HFFc6 (cell line): Measurements from ENCODE around the gene GRXCR2. TPM values are rescaled to one million over a fixed set of nuclear protein-coding genes. Genes with fewer than 3 reads are reported as not detected.
A peak's percentile ranks its signal among the peaks of the same experiment; 100 is the strongest.
"Not testable (repeated sequence)": the region's sequence is repeated elsewhere in the genome, so short reads cannot be mapped to it uniquely, and the experiment has no call there.

Source experiments
- DNase-seq: peaks from one replicate; pipeline ENCODE4 v3.0.0-alpha.2; 2018
- H3K27ac Mint-ChIP-seq: 2 replicates; pipeline ENCODE4 v1.8.0; 2020; ENCODE audit warnings: mild to moderate bottlenecking, mixed read lengths
- H3K27me3 Mint-ChIP-seq: 2 replicates; pipeline ENCODE4 v1.8.0; 2021; ENCODE audit warnings: mild to moderate bottlenecking, moderate library complexity, mixed read lengths; ENCODE audit not compliant: insufficient read depth
- H3K36me3 Mint-ChIP-seq: 2 replicates; pipeline ENCODE4 v1.8.0; 2021; ENCODE audit warnings: low read depth, mixed read lengths
- H3K4me1 Mint-ChIP-seq: 2 replicates; pipeline ENCODE4 v1.8.0; 2020; ENCODE audit warnings: low read depth, mixed read lengths
- H3K4me3 Mint-ChIP-seq: 2 replicates; pipeline ENCODE4 v1.8.0; 2020; ENCODE audit warnings: mild to moderate bottlenecking, moderate library complexity, mixed read lengths
- H3K9me3 Mint-ChIP-seq: 2 replicates; pipeline ENCODE4 v1.8.0; 2020; ENCODE audit warnings: mild to moderate bottlenecking, mixed read lengths
- total RNA-seq, 6 experiments: library from RNA; stranded (reverse); fragmentation: NEBNext Ultra II Directional; extraction: Animal tissue kit (Norgen Biotek cat#: 25700); gene quantifications; 2 replicates in 1 of 6; 3 replicates in 5 of 6; pipeline ENCODE4 v1.2.3, GENCODE V29; 2021
- TF ChIP-seq, protein P1 (sequence below): fragments of 200-600 bp; sonication (generic); IDR thresholded peaks from 2 replicates; pipeline ENCODE4 v1.5.0; 2021; ENCODE audit warnings: antibody characterized with exemption, mild to moderate bottlenecking

The GRXCR2 gene
- total RNA-seq, 6 experiments from 2014 or later, result not detected

DNA sequence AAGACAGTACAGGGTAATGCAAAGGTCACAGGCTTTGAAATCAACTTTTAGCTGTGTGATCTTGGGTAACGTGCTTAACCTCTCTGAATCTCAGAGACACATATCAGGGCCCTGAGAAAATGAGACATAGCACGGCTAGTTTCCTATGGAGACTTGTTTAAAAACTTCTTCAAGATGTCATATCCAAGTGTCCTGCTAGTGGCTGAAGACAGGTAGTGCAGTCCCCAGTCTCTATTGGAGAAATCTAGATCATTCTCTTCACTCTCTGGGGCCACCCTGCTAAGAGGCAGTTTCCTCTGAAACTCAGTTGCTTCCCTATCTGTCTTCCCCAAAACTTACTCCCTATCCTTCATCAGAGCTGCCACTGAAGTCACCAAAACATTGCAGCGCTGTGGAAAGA is 30.3 kb upstream of the GRXCR2 start:
- H3K36me3 Mint-ChIP-seq, result no peaks in the 10 kb centered on the region
- peaks cover 32% of the 10 kb centered on the region for H3K27me3 Mint-ChIP-seq
- no peak overlapping the region for H3K4me3 Mint-ChIP-seq
- no peak for DNase-seq
- H3K9me3 Mint-ChIP-seq, result no peaks in the 10 kb centered on the region; the same call in none of the 2 replicates
- H3K27ac Mint-ChIP-seq, result no peak overlapping the region
- TF ChIP-seq, protein P1, sequence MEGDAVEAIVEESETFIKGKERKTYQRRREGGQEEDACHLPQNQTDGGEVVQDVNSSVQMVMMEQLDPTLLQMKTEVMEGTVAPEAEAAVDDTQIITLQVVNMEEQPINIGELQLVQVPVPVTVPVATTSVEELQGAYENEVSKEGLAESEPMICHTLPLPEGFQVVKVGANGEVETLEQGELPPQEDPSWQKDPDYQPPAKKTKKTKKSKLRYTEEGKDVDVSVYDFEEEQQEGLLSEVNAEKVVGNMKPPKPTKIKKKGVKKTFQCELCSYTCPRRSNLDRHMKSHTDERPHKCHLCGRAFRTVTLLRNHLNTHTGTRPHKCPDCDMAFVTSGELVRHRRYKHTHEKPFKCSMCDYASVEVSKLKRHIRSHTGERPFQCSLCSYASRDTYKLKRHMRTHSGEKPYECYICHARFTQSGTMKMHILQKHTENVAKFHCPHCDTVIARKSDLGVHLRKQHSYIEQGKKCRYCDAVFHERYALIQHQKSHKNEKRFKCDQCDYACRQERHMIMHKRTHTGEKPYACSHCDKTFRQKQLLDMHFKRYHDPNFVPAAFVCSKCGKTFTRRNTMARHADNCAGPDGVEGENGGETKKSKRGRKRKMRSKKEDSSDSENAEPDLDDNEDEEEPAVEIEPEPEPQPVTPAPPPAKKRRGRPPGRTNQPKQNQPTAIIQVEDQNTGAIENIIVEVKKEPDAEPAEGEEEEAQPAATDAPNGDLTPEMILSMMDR, result peak; percentile 71
- peaks cover 18% of the 10 kb centered on the region for H3K4me1 Mint-ChIP-seq

DNA sequence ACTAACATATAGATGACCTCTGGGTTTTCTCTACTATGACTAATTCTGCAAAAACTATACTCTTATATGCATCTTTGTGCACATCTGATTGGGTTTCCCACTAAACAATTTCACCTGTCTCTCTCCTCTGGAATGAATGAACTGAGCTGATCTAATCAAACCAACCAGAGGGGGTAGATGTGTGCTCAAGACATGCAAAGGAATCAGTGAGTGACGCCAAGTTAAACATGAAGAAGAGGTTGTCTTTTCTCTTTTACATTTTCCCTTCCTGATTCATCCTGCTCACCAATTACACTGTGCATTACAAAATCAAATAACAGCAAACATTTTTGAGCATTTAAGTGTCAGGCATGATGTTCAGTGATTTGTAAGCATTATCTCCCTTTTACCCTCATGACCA is 29.6 kb upstream of the GRXCR2 start:
- no peaks in the 10 kb centered on the region for H3K36me3 Mint-ChIP-seq

DNA sequence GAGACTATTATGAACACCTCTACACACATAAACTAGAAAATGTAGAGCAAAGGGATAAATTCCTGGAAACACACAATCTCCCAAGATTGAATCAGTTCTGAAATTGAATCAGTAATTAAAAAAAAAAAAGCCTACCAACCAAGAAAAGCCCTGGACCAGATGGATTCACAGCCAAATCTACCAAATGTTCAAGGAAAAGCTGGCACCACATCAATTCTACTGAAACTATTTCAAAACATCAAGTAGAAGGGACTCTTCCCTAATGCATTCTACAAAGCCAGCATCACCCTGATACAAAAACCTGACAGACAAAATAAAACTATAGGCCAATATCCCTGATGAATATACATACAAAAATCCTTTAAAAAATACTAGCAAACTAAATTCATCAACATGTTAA is 25.4 kb upstream of the GRXCR2 start:
- Mint-ChIP-seq H3K27me3 (peaks cover 15% of the 10 kb centered on the region), H3K4me1 (peaks cover 5% of the 10 kb centered on the region; the same call in 1 of the 2 replicates), H3K9me3 (peaks cover 8% of the 10 kb centered on the region), H3K27ac (no peak overlapping the region), H3K4me3 (no peak overlapping the region), H3K36me3 (no peaks in the 10 kb centered on the region)
- TF ChIP-seq, protein P1, result no peak
- DNase-seq, result no peak

More for the DNA sequence above, 29.6 kb upstream of the GRXCR2 start:
- H3K4me1 Mint-ChIP-seq, result peaks cover 18% of the 10 kb centered on the region
- peaks cover 28% of the 10 kb centered on the region for H3K27me3 Mint-ChIP-seq
- no peaks in the 10 kb centered on the region; the same call in none of the 2 replicates for H3K9me3 Mint-ChIP-seq
- TF ChIP-seq, protein P1, result no peak
- no peak for DNase-seq
- H3K4me3 Mint-ChIP-seq, result no peak overlapping the region
- no peak overlapping the region for H3K27ac Mint-ChIP-seq

DNA sequence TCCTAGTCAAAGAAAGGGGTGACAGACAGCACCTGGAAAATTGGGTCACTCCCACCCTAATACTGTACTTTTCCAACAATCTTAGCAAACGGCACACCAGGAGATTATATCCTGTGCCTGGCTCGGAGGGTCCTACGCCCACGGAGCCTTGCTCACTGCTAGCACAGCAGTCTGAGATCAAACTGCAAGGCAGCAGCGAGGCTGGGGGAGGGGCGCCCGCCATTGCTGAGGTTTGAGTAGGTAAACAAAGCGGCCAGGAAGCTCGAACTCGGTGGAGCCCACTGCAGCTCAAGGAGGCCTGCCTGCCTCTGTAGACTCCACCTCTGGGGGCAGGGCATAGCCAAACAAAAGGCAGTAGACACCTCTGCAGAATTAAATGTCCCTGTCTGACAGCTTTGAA is 18.6 kb upstream of the GRXCR2 start:
- peaks cover 13% of the 10 kb centered on the region for H3K9me3 Mint-ChIP-seq
- not testable (repeated sequence) for H3K4me1 Mint-ChIP-seq, H3K27me3 Mint-ChIP-seq, H3K27ac Mint-ChIP-seq, H3K4me3 Mint-ChIP-seq, DNase-seq, H3K36me3 Mint-ChIP-seq

DNA sequence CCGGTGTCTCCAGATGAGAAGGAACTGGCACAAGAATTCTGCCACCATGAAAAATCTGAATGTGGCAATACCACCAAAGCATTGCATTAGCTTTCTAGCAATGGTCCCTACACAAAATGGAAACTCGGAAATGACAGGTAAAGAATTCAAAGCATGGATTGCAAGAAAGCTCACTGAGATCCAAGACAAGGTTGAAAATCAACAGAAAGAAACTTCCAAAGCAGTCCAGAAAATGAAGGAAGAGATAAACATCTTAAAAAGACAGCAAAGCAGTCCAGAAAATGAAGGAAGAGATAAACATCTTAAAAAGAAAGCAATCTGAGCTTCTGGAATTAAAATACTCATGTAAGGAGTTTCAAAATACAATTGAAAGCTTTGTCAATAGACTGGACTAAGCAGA is 16.8 kb upstream of the GRXCR2 start:
- Mint-ChIP-seq H3K27me3 (peaks cover 7% of the 10 kb centered on the region), H3K4me1 (0 out of 2 replicates have a peak, but pooled peaks cover 5% of the 10 kb centered on the region), H3K4me3 (no peak overlapping the region), H3K36me3 (0 out of 2 replicates have a peak, but pooled peaks cover 6% of the 10 kb centered on the region), H3K27ac (no peak overlapping the region), H3K9me3 (peaks cover 6% of the 10 kb centered on the region; the same call in 1 of the 2 replicates)
- no peak for DNase-seq
- TF ChIP-seq, protein P1, result no peak

DNA sequence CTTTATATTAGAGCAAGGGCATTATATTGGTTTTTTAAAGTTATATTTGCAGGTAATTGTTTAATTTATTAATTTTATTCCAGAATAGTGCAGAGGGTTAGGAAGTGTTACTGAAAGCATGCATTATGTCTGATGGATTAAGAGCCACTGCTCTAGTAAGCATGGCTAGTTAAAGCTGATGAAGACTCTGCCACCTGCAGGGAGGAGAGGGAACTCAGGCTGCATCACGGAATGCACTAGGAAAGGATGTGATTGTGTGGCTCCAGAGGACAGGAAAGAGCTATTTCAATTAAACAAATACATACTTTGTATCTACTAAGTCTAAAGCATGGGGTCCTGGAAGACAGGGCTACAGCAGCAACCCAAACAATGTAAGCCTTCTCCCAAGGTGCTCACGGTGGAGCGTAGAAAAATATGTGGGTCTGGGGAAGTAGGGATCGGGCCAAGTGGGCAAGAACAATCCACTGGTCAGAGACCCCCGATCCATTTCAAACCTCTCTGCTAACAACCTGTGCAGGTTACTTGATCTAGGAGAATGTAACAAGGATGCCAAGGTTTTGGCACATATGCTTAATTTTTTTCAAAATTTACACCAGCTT is 15.3 kb upstream of the GRXCR2 start:
- Mint-ChIP-seq H3K4me1 (0 out of 2 replicates have a peak, but pooled peaks cover 5% of the 10 kb centered on the region), H3K9me3 (peaks cover 6% of the 10 kb centered on the region; the same call in 1 of the 2 replicates), H3K4me3 (no peak overlapping the region), H3K27ac (no peak overlapping the region), H3K36me3 (0 out of 2 replicates have a peak, but pooled peaks cover 6% of the 10 kb centered on the region), H3K27me3 (peaks cover 4% of the 10 kb centered on the region)
- DNase-seq, result peak; percentile 48
- TF ChIP-seq, protein P1, result peak; percentile 82
